IPS-18c (cell line): ENCODE data around the gene KRTAP4-9.
"Not testable (repeated sequence)": the region's sequence is repeated elsewhere in the genome, so short reads cannot be mapped to it uniquely, and the experiment has no call there.

Source experiments
- H3K4me3 ChIP-seq: 2 replicates; pipeline ENCODE4 v1.7.0; 2013; ENCODE audit warnings: low read depth, mild to moderate bottlenecking, low read length, moderate library complexity; ENCODE audit not compliant: insufficient read depth
- H3K9me3 ChIP-seq: one replicate; pipeline ENCODE4 v1.6.1; 2013; ENCODE audit warnings: mild to moderate bottlenecking, low read length, moderate library complexity; ENCODE audit not compliant: control insufficient read depth, insufficient read depth

The KRTAP4-9 gene

GRCh38 chr17:41105347-41105746 lies at the start of gene KRTAP4-9:
Gene KRTAP4-9 (plus strand): TSS chr17:41105389. CDS start chr17:41105389, 0 bp downstream.
- H3K4me3 ChIP-seq, H3K9me3 ChIP-seq: not testable (repeated sequence)

GRCh38 chr17:41057547-41057946 lies 47.6 kb upstream of the KRTAP4-9 start:
- no peak overlapping the region for H3K4me3 ChIP-seq
- H3K9me3 ChIP-seq, result no peaks in the 10 kb centered on the region

- Histone ChIP-seq H3K9me3 (no peaks in the 10 kb centered on the region), H3K4me3 (no peak overlapping the region)
These were observed 46.4 kb upstream of the KRTAP4-9 start for GRCh38 chr17:41058741-41059140.

- H3K9me3 ChIP-seq, H3K4me3 ChIP-seq: not testable (repeated sequence)
These were observed 45.7 kb upstream of the KRTAP4-9 start for GRCh38 chr17:41059276-41060051.

- Histone ChIP-seq H3K4me3 (no peak within 1 kb of the TSS), H3K9me3 (no peaks in the 10 kb centered on the region)
These were observed 45.1 kb upstream of the KRTAP4-9 start, which contains the start of gene KRTAP2-3 for GRCh38 chr17:41060052-41060604. Gene KRTAP2-3 (minus strand): TSS chr17:41060114. CDS start chr17:41060050, 64 bp downstream.

- Histone ChIP-seq H3K4me3 (no peak overlapping the region), H3K9me3 (no peaks in the 10 kb centered on the region)
These were observed 43.2 kb upstream of the KRTAP4-9 start for GRCh38 chr17:41061964-41062363.

- H3K4me3 ChIP-seq, result no peak overlapping the region
- no peaks in the 10 kb centered on the region for H3K9me3 ChIP-seq
These were observed 41.7 kb upstream of the KRTAP4-9 start for GRCh38 chr17:41063449-41063848.

- no peaks in the 10 kb centered on the region for H3K9me3 ChIP-seq
- no peak overlapping the region for H3K4me3 ChIP-seq
These were observed 40.9 kb upstream of the KRTAP4-9 start for GRCh38 chr17:41064301-41064700.

GRCh38 chr17:41065016-41065689 lies 40.0 kb upstream of the KRTAP4-9 start:
- not testable (repeated sequence) for H3K9me3 ChIP-seq, H3K4me3 ChIP-seq

GRCh38 chr17:41065829-41066624 lies 39.2 kb upstream of the KRTAP4-9 start, which contains the start of gene KRTAP2-4:
Gene KRTAP2-4 (minus strand): TSS chr17:41065879. CDS start chr17:41065845, 34 bp downstream.
- H3K9me3 ChIP-seq, result no peaks in the 10 kb centered on the region
- H3K4me3 ChIP-seq, result no peak within 1 kb of the TSS

GRCh38 chr17:41067281-41067680 lies 37.9 kb upstream of the KRTAP4-9 start:
- no peaks in the 10 kb centered on the region for H3K9me3 ChIP-seq
- no peak overlapping the region for H3K4me3 ChIP-seq

GRCh38 chr17:41069031-41069430 lies 36.2 kb upstream of the KRTAP4-9 start:
- Histone ChIP-seq H3K4me3 (no peak overlapping the region), H3K9me3 (no peaks in the 10 kb centered on the region)

GRCh38 chr17:41071606-41072360 lies 33.4 kb upstream of the KRTAP4-9 start:
- Histone ChIP-seq H3K4me3 (no peak overlapping the region), H3K9me3 (no peaks in the 10 kb centered on the region)

GRCh38 chr17:41073676-41074075 lies 31.5 kb upstream of the KRTAP4-9 start:
- Histone ChIP-seq H3K9me3 (no peaks in the 10 kb centered on the region), H3K4me3 (no peak overlapping the region)

- no peaks in the 10 kb centered on the region for H3K9me3 ChIP-seq
- no peak overlapping the region for H3K4me3 ChIP-seq
These were observed 28.4 kb upstream of the KRTAP4-9 start for GRCh38 chr17:41076788-41077187.

- Histone ChIP-seq H3K9me3 (no peaks in the 10 kb centered on the region), H3K4me3 (no peak overlapping the region)
These were observed 22.6 kb upstream of the KRTAP4-9 start for GRCh38 chr17:41082626-41083025.

GRCh38 chr17:41083427-41083826 lies 21.8 kb upstream of the KRTAP4-9 start:
- not testable (repeated sequence) for H3K4me3 ChIP-seq, H3K9me3 ChIP-seq
